ENCODE data around the gene MUC5B. TPM values are rescaled to one million over a fixed set of nuclear protein-coding genes. Genes with fewer than 3 reads are reported as not detected.

Gene MUC5B
- total RNA-seq, 1 donor from 2014 or later = not detected

GRCh38 chr11:1207401-1208143, 15.3 kb upstream of the MUC5B start:
- Histone ChIP-seq H3K79me2 (ENCODE audit: insufficient read depth, low read length) (no peaks in the 10 kb centered on the region), H3K4me3 (ENCODE audit: insufficient read depth, low read depth, low read length) (no peak overlapping the region), H3K27me3 (ENCODE audit: insufficient read depth, low read length) (peaks cover 4% of the 10 kb centered on the region), H3K27ac (ENCODE audit: low read depth, low read length) (no peak overlapping the region), H3K9ac (ENCODE audit: low read length) (no peak overlapping the region), H3K9me3 (ENCODE audit: insufficient read depth, low read depth, low read length) (no peaks in the 10 kb centered on the region), H3K36me3 (ENCODE audit: insufficient read depth, low read length) (no peaks in the 10 kb centered on the region), H3K4me1 (ENCODE audit: insufficient read depth, low read length) (no peaks in the 10 kb centered on the region), H4K20me1 (ENCODE audit: insufficient read depth, low read length) (no peaks in the 10 kb centered on the region), H3K4me2 (ENCODE audit: low read length) (no peak overlapping the region), H2AFZ (ENCODE audit: low read depth, low read length) (no peak overlapping the region)
- Mint-ChIP-seq H3K36me3 (ENCODE audit: low read depth, unreplicated experiment) (peaks cover 4% of the 10 kb centered on the region), H3K27ac (ENCODE audit: unreplicated experiment) (no peak overlapping the region), H3K9me3 (ENCODE audit: unreplicated experiment) (peaks cover 30% of the 10 kb centered on the region), H3K4me1 (ENCODE audit: low read depth, unreplicated experiment) (no peaks in the 10 kb centered on the region), H3K27me3 (ENCODE audit: low read depth, unreplicated experiment) (peaks cover 38% of the 10 kb centered on the region), H3K4me3 (ENCODE audit: unreplicated experiment) (no peak overlapping the region)
- TF ChIP-seq CTCF (IDR thresholded peaks at IDR 0.05; ENCODE audit: insufficient read depth, low read depth, low read length) = no peak
- no peak for TF ChIP-seq EZH2 (IDR thresholded peaks at IDR 0.05; ENCODE audit: insufficient read depth, low read length)
- DNase-seq (ENCODE audit: low read depth) = no peak
- no peak for FAIRE-seq

- Histone ChIP-seq H3K79me2 (ENCODE audit: insufficient read depth, low read length) (no peaks in the 10 kb centered on the region), H4K20me1 (ENCODE audit: insufficient read depth, low read length) (no peaks in the 10 kb centered on the region), H3K27me3 (ENCODE audit: insufficient read depth, low read length) (peaks cover 4% of the 10 kb centered on the region), H3K9me3 (ENCODE audit: insufficient read depth, low read depth, low read length) (no peaks in the 10 kb centered on the region), H3K4me2 (ENCODE audit: low read length) (no peak overlapping the region), H3K4me3 (ENCODE audit: insufficient read depth, low read depth, low read length) (no peak overlapping the region), H2AFZ (ENCODE audit: low read depth, low read length) (no peak overlapping the region), H3K4me1 (ENCODE audit: insufficient read depth, low read length) (no peaks in the 10 kb centered on the region), H3K27ac (ENCODE audit: low read depth, low read length) (no peak overlapping the region), H3K36me3 (ENCODE audit: insufficient read depth, low read length) (no peaks in the 10 kb centered on the region), H3K9ac (ENCODE audit: low read length) (no peak overlapping the region)
- Mint-ChIP-seq H3K27me3 (ENCODE audit: low read depth, unreplicated experiment) (peaks cover 41% of the 10 kb centered on the region), H3K4me1 (ENCODE audit: low read depth, unreplicated experiment) (no peaks in the 10 kb centered on the region), H3K27ac (ENCODE audit: unreplicated experiment) (no peak overlapping the region), H3K9me3 (ENCODE audit: unreplicated experiment) (peaks cover 31% of the 10 kb centered on the region), H3K4me3 (ENCODE audit: unreplicated experiment) (no peak overlapping the region), H3K36me3 (ENCODE audit: low read depth, unreplicated experiment) (peaks cover 4% of the 10 kb centered on the region)
- FAIRE-seq (no peak), DNase-seq (ENCODE audit: low read depth) (no peak)
- TF ChIP-seq EZH2 (IDR thresholded peaks at IDR 0.05; ENCODE audit: insufficient read depth, low read length) (no peak), CTCF (IDR thresholded peaks at IDR 0.05; ENCODE audit: insufficient read depth, low read depth, low read length) (no peak)
These were observed 14.8 kb upstream of the MUC5B start for GRCh38 chr11:1208144-1208393.

Measured in astrocyte (in vitro differentiated cells and primary cell).